PC-3 (cell line): ENCODE measurements around the gene S100A16. TPM values are rescaled to one million over a fixed set of nuclear protein-coding genes. Genes with fewer than 3 reads are reported as not detected.

ENCODE experiments used
- ATAC-seq: fragments of 200-7000 bp; cut with Tn5 transposase; 2 replicates; pipeline ENCODE4 v1.9.1; 2020; ENCODE audit warnings: mild to moderate bottlenecking, moderate library complexity
- BruUV-seq: library from RNA; stranded (reverse); fragments of 400-500 nt; replicated peaks from 2 replicates; lab custom pipeline; 2021; lab: Mats Ljungman, UMichigan
- CTCF ChIA-PET: fragments of 300-600 bp; sonication (Branson Sonifier 250); formaldehyde crosslinking; loops from one replicate; lab custom pipeline; 2022; ENCODE audit warnings: antibody characterized with exemption; lab: Charles Lee
- POLR2A ChIA-PET: fragments of 300-600 bp; sonication (Branson Sonifier 250); formaldehyde crosslinking; loops from one replicate; lab custom pipeline; 2022; ENCODE audit warnings: antibody characterized with exemption; ENCODE audit not compliant: unreplicated experiment; lab: Charles Lee
- DNase-seq: peaks from one replicate; pipeline ENCODE4 v3.0.0-alpha.2; 2015
- H2AFZ ChIP-seq: fragments of 300-600 bp; sonication (generic); 2 replicates; pipeline ENCODE4 v1.6.0; 2016; ENCODE audit warnings: antibody characterized with exemption, low read length
- H3F3A ChIP-seq: fragments of 300-600 bp; sonication (generic); one replicate; pipeline ENCODE4 v1.6.0; 2017; ENCODE audit warnings: antibody characterized with exemption, low read length, control low read depth, mild to moderate bottlenecking; ENCODE audit not compliant: unreplicated experiment
- H3K27ac ChIP-seq: fragments of 300-600 bp; sonication (generic); 2 replicates; pipeline ENCODE4 v1.5.1; 2016; ENCODE audit warnings: mild to moderate bottlenecking, low read length
- H3K27me3 ChIP-seq: fragments of 300-600 bp; sonication (generic); 2 replicates; pipeline ENCODE4 v1.6.1; 2016; ENCODE audit warnings: low read length, mixed read lengths
- H3K36me3 ChIP-seq: fragments of 300-600 bp; sonication (generic); 2 replicates; pipeline ENCODE4 v1.6.1; 2016; ENCODE audit warnings: low read depth, mixed run types, low read length, mixed read lengths
- H3K4me1 ChIP-seq: fragments of 300-600 bp; sonication (generic); 2 replicates; pipeline ENCODE4 v1.5.1; 2016; ENCODE audit warnings: low read length; ENCODE audit not compliant: insufficient read depth
- H3K4me2 ChIP-seq: fragments of 300-600 bp; sonication (generic); 2 replicates; pipeline ENCODE4 v1.6.0; 2016; ENCODE audit warnings: low read length
- H3K4me3 ChIP-seq: fragments of 300-600 bp; sonication (generic); 2 replicates; pipeline ENCODE4 v1.5.1; 2016; ENCODE audit warnings: mild to moderate bottlenecking, low read length, mixed read lengths
- H3K79me2 ChIP-seq: fragments of 300-600 bp; sonication (generic); 2 replicates; pipeline ENCODE4 v1.6.1; 2017; ENCODE audit warnings: low read length, mixed read lengths
- H3K9ac ChIP-seq: fragments of 300-600 bp; sonication (generic); 2 replicates; pipeline ENCODE4 v1.6.0; 2016; ENCODE audit warnings: mild to moderate bottlenecking, low read length
- H3K9me2 ChIP-seq: fragments of 300-600 bp; sonication (generic); replicated peaks from 2 replicates; pipeline ENCODE4 v1.6.1; 2016; ENCODE audit warnings: mixed run types, low read length, mixed read lengths
- H3K9me3 ChIP-seq: fragments of 300-600 bp; sonication (generic); 2 replicates; pipeline ENCODE4 v1.6.1; 2016; ENCODE audit warnings: low read length, mixed read lengths
- H4K20me1 ChIP-seq: fragments of 300-600 bp; sonication (generic); 2 replicates; pipeline ENCODE4 v1.6.1; 2016; ENCODE audit warnings: low read length, mixed read lengths
- EZH2 ChIP-seq: fragments of 300-600 bp; sonication (generic); IDR thresholded peaks from one replicate; pipeline ENCODE4 v1.6.1; 2017; ENCODE audit warnings: antibody characterized with exemption, mild to moderate bottlenecking, low read length; ENCODE audit not compliant: unreplicated experiment
- EZH2phosphoT487 ChIP-seq: fragments of 300-600 bp; sonication (generic); IDR thresholded peaks from 2 replicates; pipeline ENCODE4 v1.6.1; 2018; ENCODE audit warnings: mild to moderate bottlenecking, antibody characterized with exemption, low read length, borderline replicate concordance
- intact Hi-C: fragments of 100-400 bp; cut with micrococcal nuclease; formaldehyde crosslinking; loops from 2 replicates; pipeline ENCODE4 v1.9.0; 2023
- total RNA-seq: library from RNA; depleted of rRNA; stranded (reverse); fragments of >200 nt; gene quantifications from 2 replicates; pipeline ENCODE4 v1.2.3, GENCODE V29; 2014
- TF ChIP-seq, protein P1 (sequence below): fragments of 300-600 bp; sonication (generic); conservative IDR thresholded peaks from 2 replicates; pipeline ENCODE4 v1.5.1; 2017; ENCODE audit warnings: antibody characterized with exemption, low read depth, mild to moderate bottlenecking, low read length

Gene S100A16
- total RNA-seq, 1 experiment from 2014 or later, result 1,254 TPM

DNA sequence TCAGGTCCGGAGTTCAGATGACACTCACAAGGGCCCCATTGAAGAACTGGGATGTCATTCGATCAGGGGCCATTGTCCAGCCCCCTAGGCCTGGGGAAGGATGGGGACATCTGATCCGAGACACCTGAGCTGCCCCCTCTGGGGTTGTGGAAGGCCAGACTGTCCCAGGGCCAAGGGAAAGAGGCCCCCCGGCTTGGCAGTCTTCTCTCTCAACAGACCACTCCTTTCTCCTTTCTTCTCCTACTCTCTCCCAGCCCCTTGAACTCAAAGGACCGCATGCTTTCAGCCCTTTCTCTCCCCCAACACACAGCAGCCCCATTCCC lies 16.4 kb upstream of the S100A16 start:
- CTCF ChIA-PET, result interaction anchor here (1.0 kb wide), 1 partner anchor 12 kb away, joined by 3 read pairs; no protein-coding TSS in a partner anchor
- DNase-seq, result no peak
- peaks cover 38% of the 10 kb centered on the region for H3K4me1 ChIP-seq
- no peak overlapping the region for H3K9ac ChIP-seq
- no peak overlapping the region for H2AFZ ChIP-seq
- no peak for TF ChIP-seq EZH2
- TF ChIP-seq, protein P1, sequence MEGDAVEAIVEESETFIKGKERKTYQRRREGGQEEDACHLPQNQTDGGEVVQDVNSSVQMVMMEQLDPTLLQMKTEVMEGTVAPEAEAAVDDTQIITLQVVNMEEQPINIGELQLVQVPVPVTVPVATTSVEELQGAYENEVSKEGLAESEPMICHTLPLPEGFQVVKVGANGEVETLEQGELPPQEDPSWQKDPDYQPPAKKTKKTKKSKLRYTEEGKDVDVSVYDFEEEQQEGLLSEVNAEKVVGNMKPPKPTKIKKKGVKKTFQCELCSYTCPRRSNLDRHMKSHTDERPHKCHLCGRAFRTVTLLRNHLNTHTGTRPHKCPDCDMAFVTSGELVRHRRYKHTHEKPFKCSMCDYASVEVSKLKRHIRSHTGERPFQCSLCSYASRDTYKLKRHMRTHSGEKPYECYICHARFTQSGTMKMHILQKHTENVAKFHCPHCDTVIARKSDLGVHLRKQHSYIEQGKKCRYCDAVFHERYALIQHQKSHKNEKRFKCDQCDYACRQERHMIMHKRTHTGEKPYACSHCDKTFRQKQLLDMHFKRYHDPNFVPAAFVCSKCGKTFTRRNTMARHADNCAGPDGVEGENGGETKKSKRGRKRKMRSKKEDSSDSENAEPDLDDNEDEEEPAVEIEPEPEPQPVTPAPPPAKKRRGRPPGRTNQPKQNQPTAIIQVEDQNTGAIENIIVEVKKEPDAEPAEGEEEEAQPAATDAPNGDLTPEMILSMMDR, result no peak
- TF ChIP-seq EZH2phosphoT487, result no peak
- peaks cover 11% of the 10 kb centered on the region; the same call in 1 of the 2 replicates for H3K36me3 ChIP-seq
- no peaks in the 10 kb centered on the region for H3K9me2 ChIP-seq
- POLR2A ChIA-PET, result no interaction called here
- BruUV-seq, result no TSS peak
- no peaks in the 10 kb centered on the region for H4K20me1 ChIP-seq
- H3K27ac ChIP-seq, result no peak overlapping the region
- no peaks in the 10 kb centered on the region for H3K9me3 ChIP-seq
- peaks cover 37% of the 10 kb centered on the region for H3K79me2 ChIP-seq
- H3K4me2 ChIP-seq, result no peak overlapping the region
- no peaks in the 10 kb centered on the region for H3F3A ChIP-seq
- ATAC-seq, result no peak
- no peak overlapping the region for H3K4me3 ChIP-seq
- intact Hi-C loops, result no loop called here
- no peaks in the 10 kb centered on the region for H3K27me3 ChIP-seq

DNA sequence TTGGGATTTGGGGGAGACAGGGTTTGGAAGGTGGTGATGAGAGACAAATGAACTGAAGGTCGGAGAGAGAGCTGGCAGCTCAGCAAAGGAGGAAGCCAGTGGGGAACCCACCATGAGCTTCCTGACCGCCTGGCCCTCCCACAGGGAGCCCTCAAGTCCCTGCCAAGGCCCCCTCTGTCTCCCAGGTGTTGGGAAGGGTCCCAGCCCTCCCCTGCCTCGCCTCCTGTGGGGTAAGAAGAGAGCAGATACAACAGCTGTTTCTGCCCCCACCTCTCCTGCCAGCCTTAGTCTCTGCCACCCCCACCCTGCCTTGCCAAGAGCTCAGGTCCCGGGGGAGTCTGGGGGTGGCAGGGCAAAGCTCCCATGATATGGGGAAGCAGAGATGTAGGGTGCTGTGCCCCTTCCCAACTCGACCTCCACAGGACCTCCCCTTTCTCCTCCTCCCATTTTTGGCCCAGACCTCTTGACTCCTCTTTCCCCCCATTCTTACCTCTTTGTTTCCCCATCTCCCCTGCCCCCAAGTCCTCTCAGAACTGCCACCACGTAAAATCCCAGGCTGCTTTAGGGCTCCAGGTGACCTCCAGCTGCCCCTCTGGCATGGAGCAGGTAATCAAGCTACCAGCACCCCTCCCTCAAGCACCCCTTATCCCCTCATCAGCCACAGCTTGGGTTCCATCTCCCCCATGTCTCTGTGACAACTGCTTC lies 15.9 kb upstream of the S100A16 start:
- H4K20me1 ChIP-seq, result no peaks in the 10 kb centered on the region
- TF ChIP-seq, protein P1, result no peak
- TF ChIP-seq EZH2 (no peak), EZH2phosphoT487 (no peak)
- no peak overlapping the region for H3K27ac ChIP-seq
- no peak overlapping the region for H3K4me2 ChIP-seq
- H3K36me3 ChIP-seq, result peaks cover 16% of the 10 kb centered on the region; the same call in 1 of the 2 replicates
- no TSS peak for BruUV-seq
- POLR2A ChIA-PET, result no interaction called here
- H3K9me3 ChIP-seq, result no peaks in the 10 kb centered on the region
- no peaks in the 10 kb centered on the region for H3K27me3 ChIP-seq
- H3F3A ChIP-seq, result no peaks in the 10 kb centered on the region
- peaks cover 37% of the 10 kb centered on the region for H3K79me2 ChIP-seq
- H3K9ac ChIP-seq, result no peak overlapping the region
- CTCF ChIA-PET, result interaction anchor here (1.0 kb wide), 1 partner anchor 11 kb away, joined by 3 read pairs; no protein-coding TSS in a partner anchor
- H3K4me3 ChIP-seq, result no peak overlapping the region
- H3K4me1 ChIP-seq, result peaks cover 41% of the 10 kb centered on the region
- intact Hi-C loops, result no loop called here
- DNase-seq (no peak), ATAC-seq (no peak)
- H3K9me2 ChIP-seq, result no peaks in the 10 kb centered on the region
- no peak overlapping the region for H2AFZ ChIP-seq
